Testis (tissue), 3 donors: ENCODE data around the gene RBBP8. TPM values are rescaled to one million over a fixed set of nuclear protein-coding genes. Genes with fewer than 3 reads are reported as not detected.
A peak's percentile ranks its signal among the peaks of the same experiment; 100 is the strongest.

ENCODE experiments used
- DNase-seq: peaks from one replicate; pipeline ENCODE4 v3.0.0-alpha.2; 2019
- H3K27ac ChIP-seq, 2 donors: fragments of 200-600 bp; sonication (generic); one replicate each; pipeline ENCODE4 v1.5.1; 2019
- H3K27me3 ChIP-seq: fragments of 200-600 bp; sonication (generic); one replicate; pipeline ENCODE4 v1.5.1; 2019
- H3K36me3 ChIP-seq: fragments of 200-600 bp; sonication (generic); one replicate; pipeline ENCODE4 v1.5.1; 2017; ENCODE audit warnings: low read depth; ENCODE audit errors: missing control alignments
- H3K4me1 ChIP-seq: fragments of 200-600 bp; sonication (generic); one replicate; pipeline ENCODE4 v1.5.1; 2019
- H3K4me3 ChIP-seq, 2 donors: fragments of 200-600 bp; sonication (generic); one replicate each; pipeline ENCODE4 v1.5.1; 2017 to 2019
- H3K9me3 ChIP-seq: fragments of 200-600 bp; sonication (generic); one replicate; pipeline ENCODE4 v1.5.1; 2017
- CTCF ChIP-seq, 3 experiments: fragments of 450-650 bp in 2 of 3; fragments of 200-600 bp in 1 of 3; sonication (generic) in 1 of 3; IDR thresholded peaks; one replicate each; pipeline ENCODE4 v1.5.1; 2016 to 2019; ENCODE audit warnings: antibody characterized with exemption in 3 of 3, mild to moderate bottlenecking in 2 of 3, moderate library complexity in 1 of 3
- POLR2A ChIP-seq: fragments of 450-650 bp; IDR thresholded peaks from one replicate; pipeline ENCODE4 v1.6.1; 2017; ENCODE audit warnings: antibody characterized with exemption, mild to moderate bottlenecking, moderate library complexity
- WGBS, 2 donors: methylation state at CpG; one replicate each; pipeline ENCODE4 v1.1.5; 2018; 5-methylcytosine and 5-hydroxymethylcytosine counted together
- intact Hi-C: fragments of 100-400 bp; cut with DNase I; formaldehyde crosslinking; loops from one replicate; pipeline ENCODE4 v1.15.1; 2023; ENCODE audit warnings: low total_unique reads
- polyA plus RNA-seq: library from polyadenylated mRNA; stranded (reverse); fragments of 350-450 nt; fragmentation: Illumina TruSeq; extraction: RNeasy Lipid Tissue Mini Kit (QIAGEN cat#74804); gene quantifications from one replicate; pipeline ENCODE4 v1.2.3, GENCODE V29; 2014; ENCODE audit warnings: low read depth, low replicate concordance; ENCODE audit not compliant: insufficient read depth
- total RNA-seq, 2 donors: library from RNA; depleted of rRNA; stranded (reverse); fragments of >200 nt; gene quantifications; one replicate each; pipeline ENCODE4 v1.2.3, GENCODE V29; 2016

Gene RBBP8
- total and polyA plus RNA-seq, 3 donors from 2014 or later = 24.7 to 76.4 (median 45.7) TPM

GRCh38 chr18:22928339-22928738, 4.8 kb upstream of the RBBP8 start:
- intact Hi-C loops = no loop called here
- 81 to 94% methylated on average over 3 of the region's 3 CpGs for WGBS, 2 donors
- H3K36me3 ChIP-seq = no peaks in the 10 kb centered on the region
- no peak for TF ChIP-seq POLR2A
- TF ChIP-seq CTCF (IDR thresholded peaks at IDR 0.05) = no peak
- H3K4me1 ChIP-seq = no peaks in the 10 kb centered on the region
- DNase-seq = no peak
- H3K4me3 ChIP-seq = no peak overlapping the region
- H3K9me3 ChIP-seq = no peaks in the 10 kb centered on the region
- H3K27me3 ChIP-seq = no peaks in the 10 kb centered on the region
- no peak overlapping the region for H3K27ac ChIP-seq

GRCh38 chr18:22930089-22930713, 2.9 kb upstream of the RBBP8 start:
- Histone ChIP-seq H3K9me3 (no peaks in the 10 kb centered on the region), H3K27me3 (no peaks in the 10 kb centered on the region), H3K36me3 (no peaks in the 10 kb centered on the region), H3K4me1 (no peaks in the 10 kb centered on the region), H3K4me3 (no peak overlapping the region), H3K27ac (no peak overlapping the region)
- peak; percentile 89 for DNase-seq
- peak; percentile 34 to 64 (median 44) for TF ChIP-seq CTCF (IDR thresholded peaks at IDR 0.05)
- TF ChIP-seq POLR2A = no peak
- intact Hi-C loops = no loop called here
- WGBS, 2 donors = 87 to 94% methylated on average over 2 of the region's 2 CpGs

GRCh38 chr18:22932885-22933205, 283 bp upstream of the RBBP8 start:
- Histone ChIP-seq H3K4me3 (peak overlapping the region; percentile 78 to 87), H3K9me3 (no peaks in the 10 kb centered on the region), H3K36me3 (no peaks in the 10 kb centered on the region), H3K27me3 (no peaks in the 10 kb centered on the region), H3K4me1 (no peaks in the 10 kb centered on the region), H3K27ac (peak overlapping the region; percentile 96 to 97)
- 1% methylated on average over 15 to 17 of the region's 17 CpGs for WGBS, 2 donors
- no peak for DNase-seq
- TF ChIP-seq POLR2A (no peak), CTCF (IDR thresholded peaks at IDR 0.05) (no peak)
- intact Hi-C loops = no loop called here

GRCh38 chr18:22933966-22934423, 867 bp downstream of the RBBP8 start:
- no peaks in the 10 kb centered on the region for H3K9me3 ChIP-seq
- no peaks in the 10 kb centered on the region for H3K27me3 ChIP-seq
- intact Hi-C loops = no loop called here
- H3K4me1 ChIP-seq = no peaks in the 10 kb centered on the region
- H3K27ac ChIP-seq = peak overlapping the region; percentile 96 to 97
- DNase-seq = no peak
- no peaks in the 10 kb centered on the region for H3K36me3 ChIP-seq
- H3K4me3 ChIP-seq = peak overlapping the region; percentile 78 to 87
- TF ChIP-seq CTCF (IDR thresholded peaks at IDR 0.05) = no peak
- TF ChIP-seq POLR2A = no peak
- WGBS, 2 donors = 11 to 13% methylated on average over 15 of the region's 16 CpGs

GRCh38 chr18:22934789-22935188, 1.7 kb downstream of the RBBP8 start:
- intact Hi-C loops = no loop called here
- 73 to 93% methylated on average over 1 of the region's 1 CpG for WGBS, 2 donors
- no peak for DNase-seq
- Histone ChIP-seq H3K4me1 (no peaks in the 10 kb centered on the region), H3K27ac (no peak overlapping the region), H3K36me3 (no peaks in the 10 kb centered on the region), H3K9me3 (no peaks in the 10 kb centered on the region), H3K4me3 (no peak overlapping the region), H3K27me3 (no peaks in the 10 kb centered on the region)
- no peak for TF ChIP-seq POLR2A
- no peak for TF ChIP-seq CTCF (IDR thresholded peaks at IDR 0.05)
